ENCODE measurements around the gene SYT17.

GRCh38 chr16:19132898-19133297 is 35.1 kb upstream of the SYT17 start:
- TF ChIP-seq EZH2 (IDR thresholded peaks at IDR 0.05; ENCODE audit: borderline replicate concordance), result no peak
- TF ChIP-seq CTCF (IDR thresholded peaks at IDR 0.05; ENCODE audit: poor library complexity), result no peak

Measured in hepatocyte (in vitro differentiated cells).